Common myeloid progenitor, CD34-positive (primary cell): Measurements from ENCODE around the gene PSME3.
"Not testable (repeated sequence)": the region's sequence is repeated elsewhere in the genome, so short reads cannot be mapped to it uniquely, and the experiment has no call there.

ENCODE experiments used
- CTCF ChIA-PET: fragments of 350-600 bp; sonication (Branson Sonifier 250); formaldehyde crosslinking; loops from one replicate; lab custom pipeline; 2021; ENCODE audit warnings: antibody characterized with exemption; lab: Charles Lee
- POLR2A ChIA-PET: fragments of 350-600 bp; sonication (Branson Sonifier 250); formaldehyde crosslinking; loops from one replicate; lab custom pipeline; 2021; ENCODE audit warnings: antibody characterized with exemption; lab: Charles Lee
- DNase-seq, 3 donors: peaks; one replicate each; pipeline versions ENCODE4 v3.0.0 to v3.0.0-alpha.2; 2013
- H3K27ac ChIP-seq, 2 experiments: 1 replicate in 1 of 2; 2 replicates in 1 of 2; pipeline ENCODE4 v1.7.0; 2013; ENCODE audit warnings: inconsistent platforms in 2 of 2, low read length in 2 of 2, mild to moderate bottlenecking in 2 of 2, low read depth in 1 of 2, moderate library complexity in 1 of 2; ENCODE audit not compliant: severe bottlenecking in 2 of 2, insufficient read depth in 1 of 2, poor library complexity in 1 of 2
- H3K27me3 ChIP-seq, 5 experiments: replicated peaks in 2 of 5; 1 replicate in 3 of 5; 2 replicates in 2 of 5; pipeline versions ENCODE4 v1.6.1 to v1.7.0; 2013; ENCODE audit warnings: low read length in 4 of 5, mild to moderate bottlenecking in 2 of 5, moderate library complexity in 2 of 5, inconsistent platforms in 1 of 5; ENCODE audit not compliant: insufficient read depth in 5 of 5, control insufficient read depth in 4 of 5
- H3K36me3 ChIP-seq, 4 experiments: 1 replicate in 2 of 4; 2 replicates in 2 of 4; pipeline versions ENCODE4 v1.6.1 to v1.7.0; 2013; ENCODE audit warnings: low read length in 3 of 4, control low read depth in 1 of 4, mild to moderate bottlenecking in 1 of 4; ENCODE audit not compliant: control insufficient read depth in 4 of 4, insufficient read depth in 4 of 4
- H3K4me1 ChIP-seq, 4 experiments: 1 replicate in 3 of 4; 2 replicates in 1 of 4; pipeline versions ENCODE4 v1.6.1 to v1.7.1; 2013; ENCODE audit warnings: low read length in 3 of 4, mild to moderate bottlenecking in 3 of 4, control low read depth in 1 of 4, inconsistent platforms in 1 of 4, moderate library complexity in 1 of 4; ENCODE audit not compliant: control insufficient read depth in 4 of 4, insufficient read depth in 4 of 4; ENCODE audit errors: control extremely low read depth in 1 of 4
- H3K4me3 ChIP-seq, 7 experiments: 1 replicate in 4 of 7; 2 replicates in 3 of 7; pipeline versions ENCODE4 v1.5.1 to v1.7.0; 2013; ENCODE audit warnings: mild to moderate bottlenecking in 7 of 7, low read length in 6 of 7, moderate library complexity in 6 of 7, inconsistent platforms in 2 of 7, low read depth in 2 of 7, control low read depth in 1 of 7; ENCODE audit not compliant: insufficient read depth in 4 of 7, control insufficient read depth in 1 of 7; ENCODE audit errors: extremely low read depth in 1 of 7
- H3K9me3 ChIP-seq, 5 experiments: 1 replicate in 4 of 5; 2 replicates in 1 of 5; pipeline versions ENCODE4 v1.6.1 to v1.7.1; 2013; ENCODE audit warnings: low read length in 4 of 5, mild to moderate bottlenecking in 2 of 5, inconsistent platforms in 1 of 5, low read depth in 1 of 5, moderate library complexity in 1 of 5; ENCODE audit not compliant: control insufficient read depth in 4 of 5, insufficient read depth in 2 of 5; ENCODE audit errors: control extremely low read depth in 1 of 5
- WGBS: methylation state at CpG from one replicate; pipeline ENCODE4 v1.1.5; 2013; ENCODE audit not compliant: insufficient coverage; 5-methylcytosine and 5-hydroxymethylcytosine counted together

PSME3 gene

GRCh38 chr17:42873315-42873714 is 40.1 kb downstream of the PSME3 start:
- WGBS, result 100% methylated on average over 6 of the region's 6 CpGs
- Histone ChIP-seq H3K4me3 (no peak overlapping the region), H3K9me3 (peaks cover 0 to 4% (median 3%) of the 10 kb centered on the region in 5 experiments), H3K36me3 (no peaks in the 10 kb centered on the region), H3K27ac (no peak overlapping the region), H3K4me1 (no peaks in the 10 kb centered on the region), H3K27me3 (peaks cover 0 to 2% (median 0%) of the 10 kb centered on the region in 5 experiments)
- ChIA-PET CTCF (no interaction called here), POLR2A (interaction anchor here (0.6 kb wide), 1 partner anchor 42 kb away, joined by 3 read pairs; no protein-coding TSS in a partner anchor)
- DNase-seq, result no peak

- 85% methylated on average over 3 of the region's 12 CpGs for WGBS
- H3K4me3 ChIP-seq, H3K27me3 ChIP-seq, H3K27ac ChIP-seq, DNase-seq, H3K9me3 ChIP-seq, H3K36me3 ChIP-seq, H3K4me1 ChIP-seq: not testable (repeated sequence)
- ChIA-PET CTCF (interaction anchor here (0.7 kb wide), 1 partner anchor 10 kb away, joined by 3 read pairs; no protein-coding TSS in a partner anchor), POLR2A (interaction anchor here (0.6 kb wide), 1 partner anchor 9 kb away, joined by 3 read pairs; no protein-coding TSS in a partner anchor)
Observed at GRCh38 chr17:42873932-42874695, 40.9 kb downstream of the PSME3 start.

GRCh38 chr17:42877037-42877436 is 43.8 kb downstream of the PSME3 start:
- DNase-seq, result no peak
- Histone ChIP-seq H3K27ac (no peak overlapping the region), H3K36me3 (no peaks in the 10 kb centered on the region), H3K4me1 (no peaks in the 10 kb centered on the region), H3K9me3 (no peaks in the 10 kb centered on the region), H3K4me3 (no peak overlapping the region), H3K27me3 (peaks cover 0 to 3% (median 0%) of the 10 kb centered on the region in 5 experiments)
- POLR2A ChIA-PET, result no interaction called here
- WGBS, result over 99% methylated on average over 9 of the region's 10 CpGs
- CTCF ChIA-PET, result no interaction called here

GRCh38 chr17:42878123-42878880 is 45.1 kb downstream of the PSME3 start:
- no peak overlapping the region for H3K4me3 ChIP-seq
- POLR2A ChIA-PET, result no interaction called here
- H3K4me1 ChIP-seq, result no peaks in the 10 kb centered on the region
- CTCF ChIA-PET, result interaction anchor here (1.3 to 1.6 kb wide), 2 partner anchors 13 to 29 kb away, joined by 3 read pairs; no protein-coding TSS in a partner anchor
- no peak for DNase-seq
- H3K27me3 ChIP-seq, result peaks cover 0 to 3% (median 0%) of the 10 kb centered on the region in 5 experiments
- no peak overlapping the region for H3K27ac ChIP-seq
- H3K36me3 ChIP-seq, result no peaks in the 10 kb centered on the region
- 92% methylated on average over 11 of the region's 13 CpGs for WGBS
- no peaks in the 10 kb centered on the region for H3K9me3 ChIP-seq

GRCh38 chr17:42878924-42879595 is 45.9 kb downstream of the PSME3 start:
- Histone ChIP-seq H3K27ac (no peak overlapping the region), H3K36me3 (no peaks in the 10 kb centered on the region), H3K4me1 (no peaks in the 10 kb centered on the region), H3K27me3 (peaks cover 0 to 3% (median 0%) of the 10 kb centered on the region in 5 experiments), H3K4me3 (no peak overlapping the region), H3K9me3 (no peaks in the 10 kb centered on the region)
- CTCF ChIA-PET, result interaction anchor here (1.3 to 1.6 kb wide), 2 partner anchors 12 to 30 kb away, joined by 3 read pairs; no protein-coding TSS in a partner anchor
- WGBS, result 97% methylated on average over 5 of the region's 8 CpGs
- DNase-seq, result no peak
- POLR2A ChIA-PET, result no interaction called here

GRCh38 chr17:42879596-42879985 is 46.4 kb downstream of the PSME3 start:
- ChIA-PET POLR2A (no interaction called here), CTCF (interaction anchor here (1.6 kb wide), 1 partner anchor 30 kb away, joined by 3 read pairs; no protein-coding TSS in a partner anchor)
- no peaks in the 10 kb centered on the region for H3K4me1 ChIP-seq
- no peak for DNase-seq
- H3K27ac ChIP-seq, result no peak overlapping the region
- no peaks in the 10 kb centered on the region for H3K36me3 ChIP-seq
- H3K27me3 ChIP-seq, result peaks cover 0 to 3% (median 0%) of the 10 kb centered on the region in 5 experiments
- H3K9me3 ChIP-seq, result no peaks in the 10 kb centered on the region
- no peak overlapping the region for H3K4me3 ChIP-seq
- 98% methylated on average over 5 of the region's 6 CpGs for WGBS
